GM04503 (cell line): ENCODE measurements around the gene BLOC1S3.

ENCODE experiments used
- DNase-seq: peaks from one replicate; pipeline ENCODE4 v3.0.0-alpha.2; 2012; ENCODE audit warnings: low read depth

BLOC1S3 gene

DNA sequence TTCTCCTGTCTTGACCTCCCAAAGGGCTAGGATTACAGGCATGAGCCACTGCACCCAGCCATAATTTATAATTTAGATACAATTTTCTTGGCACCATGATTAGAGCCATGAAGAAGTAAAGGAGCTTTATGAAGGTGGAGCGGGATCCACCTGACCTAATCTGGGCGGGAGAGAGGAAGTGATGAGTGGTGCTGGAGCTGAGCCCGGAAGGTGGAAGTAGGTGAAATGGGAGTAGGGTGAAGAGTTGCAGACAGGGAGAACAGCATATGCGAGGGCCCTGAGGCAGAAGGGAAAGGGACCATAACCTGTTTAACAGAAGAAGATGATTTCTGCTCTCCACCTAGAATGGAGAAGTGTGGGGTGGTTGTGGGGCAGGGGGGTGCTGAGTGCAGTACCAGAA lies 4.2 kb downstream of the BLOC1S3 start:
- no peak for DNase-seq

DNA sequence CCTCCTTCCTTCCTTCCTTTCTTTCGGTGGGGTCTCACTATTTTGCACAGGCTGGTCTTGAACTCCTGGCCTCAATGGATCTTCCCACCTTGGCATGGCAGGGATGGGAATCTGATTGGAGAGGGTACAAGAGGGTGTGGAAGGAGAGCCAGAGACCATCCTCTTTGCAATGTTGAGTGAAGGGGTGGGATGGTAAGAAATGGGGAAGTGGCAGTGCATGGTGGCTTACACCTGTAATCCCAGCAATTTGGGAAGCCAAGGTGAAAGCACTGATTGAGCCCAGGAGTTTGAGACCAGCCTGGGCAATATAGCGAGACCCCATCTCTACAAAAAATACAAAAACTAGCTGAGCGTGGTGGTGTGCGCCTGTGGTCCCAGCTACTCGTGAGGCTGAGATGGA lies 5.5 kb downstream of the BLOC1S3 start:
- DNase-seq, result no peak

DNA sequence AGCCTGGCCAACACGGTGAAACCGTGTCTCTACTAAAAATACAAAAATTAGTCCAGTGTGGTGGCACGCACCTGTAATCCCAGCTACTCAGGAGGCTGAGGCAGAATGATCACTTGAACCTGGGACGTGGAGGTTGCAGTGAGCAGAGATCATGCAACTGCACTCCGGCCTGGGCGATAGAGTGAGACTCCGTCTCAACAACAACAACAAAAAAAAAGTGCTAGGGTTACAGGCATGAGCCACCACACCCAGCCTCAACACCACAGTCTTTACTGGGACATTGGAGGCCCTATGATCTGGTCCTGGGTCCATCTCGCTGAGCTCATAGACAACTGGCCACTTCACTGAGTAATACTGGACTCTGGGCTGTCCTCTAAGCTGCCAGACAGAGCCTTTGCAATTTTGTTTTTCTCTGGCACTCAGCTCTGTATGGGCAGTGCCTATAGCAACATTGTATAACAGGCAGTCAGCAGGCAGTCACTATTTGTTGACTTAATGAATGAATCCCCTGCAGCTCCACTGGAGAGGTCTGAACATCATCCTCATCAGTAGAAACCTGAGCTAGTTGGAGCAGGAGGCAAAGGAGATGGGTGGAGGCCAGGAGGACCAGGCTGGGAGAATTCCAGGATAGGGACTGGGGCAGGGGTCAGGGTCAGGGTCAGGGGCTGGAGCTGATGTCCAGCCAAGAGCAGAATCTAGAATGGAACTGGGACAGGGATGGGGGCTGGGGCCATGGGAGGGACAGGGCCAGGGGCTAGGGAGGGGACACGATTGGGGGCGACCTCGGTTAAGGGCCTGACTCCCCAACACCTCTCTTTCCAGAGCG lies 8.1 kb downstream of the BLOC1S3 start:
- no peak for DNase-seq

DNA sequence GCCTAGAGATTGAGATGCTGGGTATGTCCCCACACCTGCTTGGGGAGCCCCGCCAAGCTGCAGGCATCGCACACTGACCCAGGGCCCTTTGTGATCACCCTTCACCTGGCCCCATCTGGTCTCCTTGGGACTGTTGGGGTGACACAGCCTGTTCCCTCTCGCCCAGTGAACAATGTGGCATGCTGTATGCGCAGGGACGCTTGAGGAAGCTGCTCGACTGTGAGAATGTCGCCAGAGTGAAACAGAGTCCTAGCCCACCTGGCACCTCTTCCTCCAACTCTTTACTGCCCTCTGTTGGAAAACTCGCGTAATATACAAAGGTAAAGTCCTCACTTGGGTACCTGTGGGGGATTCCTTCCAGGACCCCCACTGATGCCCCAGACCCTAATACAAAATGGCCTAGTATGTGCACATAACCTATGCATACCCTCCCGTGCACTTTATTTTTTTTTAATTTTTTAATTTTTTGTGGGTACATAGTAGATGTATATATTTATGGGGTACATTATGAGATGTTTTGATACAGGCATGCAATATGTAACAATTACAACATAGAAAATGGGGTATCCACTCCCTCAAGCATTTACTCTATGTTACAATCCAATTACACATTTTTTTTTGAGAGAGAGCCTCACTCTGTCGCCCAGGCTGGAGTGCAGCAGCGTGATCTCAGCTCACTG lies 9.0 kb downstream of the BLOC1S3 start:
- no peak for DNase-seq

DNA sequence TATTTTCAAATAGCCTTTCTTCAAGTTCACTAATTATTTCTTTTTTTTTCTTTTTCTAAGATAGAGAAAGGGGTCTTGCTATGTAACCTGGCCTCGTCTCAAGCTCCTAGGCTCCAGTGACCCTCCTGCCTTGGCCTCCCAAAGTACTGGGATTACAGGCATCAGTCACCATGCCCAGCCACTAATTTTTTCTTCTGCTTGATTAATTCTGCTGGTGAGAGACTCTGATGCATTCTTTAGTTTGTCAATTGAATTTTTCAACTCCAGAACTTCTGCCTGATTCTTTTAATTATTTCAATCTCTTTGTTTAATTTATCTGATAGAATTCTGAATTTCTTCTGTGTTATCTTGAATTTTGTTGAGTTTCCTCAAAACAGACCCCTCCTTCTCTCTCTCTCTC lies 11.4 kb downstream of the BLOC1S3 start:
- DNase-seq, result no peak

DNA sequence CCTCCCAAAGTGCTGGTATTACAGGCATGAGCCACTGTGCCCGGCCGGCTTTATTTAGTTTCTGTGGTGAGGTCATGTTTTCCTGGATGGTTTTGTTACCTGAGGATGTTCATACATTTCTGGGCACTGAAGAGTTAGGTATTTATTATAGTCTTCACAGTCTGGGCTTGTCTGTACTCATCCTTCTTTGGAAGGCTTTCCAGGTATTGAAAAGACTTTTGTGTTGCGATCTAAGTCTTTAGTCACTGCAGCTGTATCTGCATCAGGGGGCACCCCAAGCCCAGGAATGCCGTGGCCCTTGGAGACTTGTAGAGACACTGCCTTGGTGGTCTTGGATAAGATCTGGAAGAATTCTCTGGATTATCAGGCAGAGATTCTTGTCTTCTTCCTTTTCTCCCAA lies 12.8 kb downstream of the BLOC1S3 start:
- DNase-seq, result no peak

DNA sequence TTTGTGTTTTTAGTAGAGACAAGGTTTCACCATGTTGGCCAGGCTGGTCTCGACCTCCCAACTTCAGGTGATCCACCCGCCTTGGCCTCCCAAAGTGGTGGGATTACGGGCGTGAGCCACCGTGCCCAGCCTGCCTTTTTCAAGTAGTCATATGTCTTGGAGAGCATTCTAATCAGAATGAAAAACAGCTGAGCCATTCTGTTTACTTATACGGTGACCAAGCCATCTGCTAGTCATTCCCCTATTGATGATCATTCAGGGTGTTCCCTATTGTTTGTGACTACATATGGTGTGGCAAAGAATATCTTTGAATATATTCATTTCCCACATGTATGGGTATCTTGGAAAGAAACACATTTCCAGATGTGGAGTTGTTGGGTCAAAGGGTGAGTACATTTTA lies 17.2 kb downstream of the BLOC1S3 start:
- peak; percentile 45 for DNase-seq

DNA sequence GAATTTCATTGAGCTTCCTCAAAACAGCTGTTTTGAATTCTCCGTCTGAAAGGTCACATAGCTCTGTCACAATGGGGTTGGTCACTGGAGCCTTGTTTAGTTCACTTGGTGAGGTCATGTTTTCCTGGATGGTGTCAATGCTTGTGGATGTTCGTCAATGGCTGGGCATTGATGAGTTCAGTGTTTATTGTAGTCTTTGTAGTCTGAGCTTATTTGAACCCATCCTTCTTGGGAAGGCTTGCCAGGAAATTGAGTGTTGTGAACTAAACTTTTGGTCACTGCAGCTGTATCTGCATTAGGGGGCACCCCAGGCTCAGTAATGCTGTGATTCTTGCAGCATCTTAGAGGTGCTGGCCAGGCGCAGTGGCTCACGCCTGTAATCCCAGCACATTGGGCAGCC lies 22.0 kb downstream of the BLOC1S3 start:
- DNase-seq, result no peak

DNA sequence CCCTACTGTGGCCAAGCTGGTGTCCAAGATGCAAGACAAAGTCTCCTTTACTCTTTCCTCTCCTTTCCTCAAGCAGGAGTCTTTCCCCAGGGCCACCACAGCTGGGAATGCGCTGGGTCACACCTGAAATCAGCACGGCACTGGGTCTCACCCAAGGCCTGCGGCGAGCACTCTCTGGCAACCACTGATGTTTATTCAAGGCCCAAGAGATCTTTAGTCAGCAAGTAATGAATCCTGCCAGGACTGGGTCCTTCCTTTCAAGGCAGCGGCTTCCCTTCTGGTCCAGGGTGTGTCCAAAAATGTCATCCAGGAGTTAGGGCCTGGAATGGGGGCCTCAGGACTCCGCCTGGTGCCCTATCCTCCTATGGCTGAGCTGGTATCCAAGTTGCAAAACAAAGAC lies 24.1 kb downstream of the BLOC1S3 start:
- no peak for DNase-seq

DNA sequence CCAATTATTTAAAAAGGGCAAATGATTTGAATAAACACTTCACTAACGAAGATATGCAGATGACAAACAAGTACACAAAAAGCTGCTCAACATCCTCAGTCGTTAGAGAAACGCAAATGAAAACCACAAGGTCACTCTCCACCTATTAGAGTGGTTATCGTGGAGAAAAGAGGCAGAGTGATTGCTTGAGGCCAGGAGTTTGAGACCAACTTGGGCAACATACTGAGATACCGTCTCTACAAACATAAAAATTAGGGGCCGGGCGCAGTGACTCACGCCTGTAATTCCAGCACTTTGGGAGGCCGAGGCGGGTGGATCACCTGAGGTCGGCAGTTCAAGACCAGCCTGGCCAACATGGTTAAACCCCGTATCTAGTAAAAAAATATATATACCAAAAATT lies 27.2 kb downstream of the BLOC1S3 start:
- no peak for DNase-seq

DNA sequence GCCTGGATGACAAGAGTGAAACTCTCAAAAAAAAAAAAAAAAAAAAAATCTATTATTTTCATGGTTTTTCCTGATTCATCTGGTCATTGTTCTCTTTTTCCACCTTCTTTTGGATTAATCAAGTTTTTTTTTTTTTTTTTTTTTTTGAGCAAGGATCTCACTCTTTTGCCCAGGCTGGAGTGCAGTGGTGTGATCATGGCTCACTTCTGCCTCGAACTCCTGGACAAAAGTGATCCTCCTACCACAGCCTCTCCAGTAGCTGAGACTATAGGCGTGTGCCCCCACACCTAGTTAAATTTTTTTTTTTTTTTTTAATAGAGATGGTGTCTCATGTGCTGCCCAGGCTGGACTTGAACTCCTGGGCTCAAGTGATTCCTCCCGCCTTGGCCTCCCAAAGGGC lies 27.7 kb downstream of the BLOC1S3 start:
- DNase-seq, result no peak

DNA sequence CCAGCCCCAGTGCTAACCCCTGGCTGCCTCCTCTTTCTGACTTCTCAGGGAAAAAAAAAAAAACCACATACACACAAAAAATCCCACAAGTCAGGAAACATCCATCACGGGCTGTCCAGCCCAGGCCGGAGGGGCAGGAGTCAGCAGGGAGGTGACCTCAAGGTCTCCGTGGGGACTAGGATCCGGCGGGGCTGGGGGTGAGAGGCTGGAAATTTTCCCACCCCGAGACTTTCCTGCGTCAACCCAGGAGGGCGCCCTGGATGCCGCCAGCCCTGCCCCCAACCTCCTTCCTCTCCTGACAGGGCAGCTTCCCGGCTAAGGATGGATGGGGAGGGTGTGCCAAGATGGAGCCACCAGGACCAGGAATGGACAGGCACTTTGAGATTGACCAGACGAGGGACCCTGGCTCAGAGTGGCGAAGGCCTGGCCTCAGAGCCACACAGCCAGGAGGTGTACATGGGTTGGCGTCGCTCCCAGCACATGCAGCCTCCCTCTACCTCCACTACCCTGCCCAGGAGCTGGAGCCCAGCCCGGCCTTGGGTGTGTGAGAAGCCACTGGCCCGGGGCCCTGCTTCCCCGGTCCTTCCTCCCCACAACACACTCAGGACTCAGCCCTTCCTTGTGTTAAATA lies 33.3 kb downstream of the BLOC1S3 start:
- DNase-seq, result no peak

DNA sequence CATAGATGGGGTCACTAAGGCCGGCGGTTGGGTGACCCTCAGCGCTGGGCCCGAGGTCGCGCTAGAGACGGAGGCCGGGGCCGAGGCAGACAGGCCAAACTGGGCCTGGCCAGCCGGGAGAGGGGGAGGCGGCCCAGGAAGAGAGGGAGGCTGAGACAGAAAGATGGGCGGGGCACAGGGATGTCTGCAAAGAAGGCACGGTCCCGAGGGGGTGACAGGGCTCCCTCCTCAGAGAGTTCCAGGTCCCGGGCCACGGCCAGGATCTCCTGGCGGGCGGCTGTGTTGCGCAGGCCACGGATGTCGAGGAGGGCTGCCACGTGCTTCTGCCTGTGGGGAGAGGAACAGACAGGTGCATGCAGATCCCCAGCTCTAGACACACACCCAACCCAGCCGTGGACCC lies 34.4 kb downstream of the BLOC1S3 start:
- DNase-seq, result no peak

DNA sequence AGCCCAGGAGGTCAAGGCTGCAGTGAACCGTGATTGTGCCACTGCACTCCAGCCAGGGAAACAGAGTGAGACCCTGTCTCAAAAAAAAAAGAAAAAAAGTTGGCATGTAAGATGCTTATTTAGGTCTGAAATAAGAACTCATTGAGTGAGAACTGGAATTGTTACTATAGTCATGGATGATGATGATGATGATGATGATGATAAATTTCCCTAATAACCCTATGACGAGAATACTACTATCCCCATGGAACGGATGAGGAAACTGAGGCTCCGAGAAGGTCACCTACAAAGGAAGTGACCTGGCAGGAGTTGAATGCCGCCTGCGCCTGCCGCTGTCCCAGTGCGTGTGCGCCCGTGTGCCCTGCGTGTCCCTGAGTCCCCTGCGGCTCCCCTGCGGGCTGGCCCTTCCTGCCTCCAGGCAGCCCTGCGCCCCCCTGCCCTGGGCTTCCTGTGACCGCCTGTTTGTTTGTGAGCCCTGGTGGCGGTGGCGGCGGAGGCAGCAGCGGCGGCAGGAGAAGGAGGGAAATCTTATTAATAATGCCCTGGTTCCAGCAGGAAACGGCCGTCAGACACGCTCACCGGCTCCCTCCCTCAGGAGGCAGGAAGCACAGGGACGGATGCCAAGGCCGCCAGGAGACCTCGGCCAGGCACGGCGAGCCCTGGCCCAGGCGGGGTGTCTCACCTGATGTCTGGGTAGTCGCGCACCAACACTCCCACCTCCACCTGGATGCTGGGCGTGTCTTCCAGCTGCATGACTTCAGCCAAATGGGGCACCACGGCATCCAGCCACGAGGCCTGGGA lies 37.0 kb downstream of the BLOC1S3 start:
- no peak for DNase-seq

DNA sequence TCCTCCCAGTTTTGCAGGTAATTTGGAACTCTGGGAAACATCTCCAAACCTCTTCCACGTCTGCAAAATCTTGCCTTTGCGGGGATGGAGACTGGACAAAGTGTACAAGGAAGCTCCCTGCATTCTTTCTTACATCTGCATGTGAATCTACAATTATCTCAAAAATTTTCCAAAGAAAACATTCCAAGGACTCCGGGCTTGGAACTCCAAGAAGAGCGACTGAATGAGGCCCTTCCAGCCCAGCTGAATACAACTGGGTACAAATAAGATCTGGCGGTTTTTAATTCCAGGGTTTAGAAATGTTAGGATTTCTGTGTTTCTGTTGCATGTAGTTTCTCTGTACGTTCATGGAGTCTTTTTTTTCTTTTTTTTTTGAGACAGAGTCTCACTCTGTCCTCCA lies 38.1 kb downstream of the BLOC1S3 start:
- no peak for DNase-seq

DNA sequence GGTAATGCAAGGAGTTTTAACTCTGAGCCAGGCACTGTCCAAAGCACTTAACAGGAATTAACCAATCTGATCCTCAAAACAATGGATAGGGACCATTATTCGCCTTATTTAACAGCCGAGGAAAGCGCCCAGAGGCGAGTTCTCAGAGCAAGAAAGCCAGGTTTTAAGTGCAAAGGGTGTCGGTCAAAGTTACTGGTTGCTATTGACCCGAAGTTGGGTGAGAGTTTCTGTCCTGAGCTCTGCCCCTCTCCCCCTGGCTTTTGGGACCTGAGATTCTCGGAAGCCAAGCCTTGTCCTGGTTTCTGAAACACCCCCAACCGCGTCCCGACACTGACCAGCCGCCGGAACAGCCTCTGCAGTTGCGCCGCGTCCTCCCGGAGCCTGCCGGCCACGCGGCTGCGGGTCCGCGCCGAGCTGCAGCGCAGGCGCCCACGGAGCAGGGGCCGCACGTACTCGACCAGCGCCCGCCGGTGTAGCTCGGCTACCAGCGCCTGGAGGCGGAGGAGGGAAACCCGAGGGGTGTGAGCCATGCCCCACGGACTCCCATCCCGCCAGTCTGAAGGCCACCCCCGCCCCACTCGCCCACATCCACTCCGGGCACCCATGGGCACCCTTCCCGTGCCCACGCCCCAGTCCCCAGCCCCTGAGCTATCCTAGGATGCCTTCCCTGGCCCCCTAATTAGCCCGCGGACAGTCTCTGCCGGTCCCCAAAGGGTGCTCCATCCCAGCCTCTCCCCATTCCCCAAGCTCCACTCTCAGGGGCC lies 38.8 kb downstream of the BLOC1S3 start:
- DNase-seq, result no peak

DNA sequence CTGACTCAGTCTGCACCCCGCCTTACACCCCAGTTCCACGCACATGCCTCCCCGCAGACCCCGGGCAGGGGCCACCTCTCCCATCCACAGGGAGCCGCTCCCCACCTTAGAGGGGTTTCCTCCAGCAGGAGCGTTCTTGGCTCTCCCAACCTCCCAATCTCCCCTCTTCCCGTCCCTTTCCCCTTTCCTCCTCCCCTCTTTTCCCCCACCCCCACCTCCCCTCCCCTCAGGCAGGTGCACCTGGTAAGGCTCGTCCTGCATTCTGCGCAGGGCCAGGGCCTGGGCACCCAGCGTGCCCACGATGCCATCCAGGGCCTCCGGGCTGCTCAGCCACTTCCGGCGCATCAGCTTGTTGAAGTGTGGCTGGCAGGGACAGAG lies 39.4 kb downstream of the BLOC1S3 start:
- no peak for DNase-seq

DNA sequence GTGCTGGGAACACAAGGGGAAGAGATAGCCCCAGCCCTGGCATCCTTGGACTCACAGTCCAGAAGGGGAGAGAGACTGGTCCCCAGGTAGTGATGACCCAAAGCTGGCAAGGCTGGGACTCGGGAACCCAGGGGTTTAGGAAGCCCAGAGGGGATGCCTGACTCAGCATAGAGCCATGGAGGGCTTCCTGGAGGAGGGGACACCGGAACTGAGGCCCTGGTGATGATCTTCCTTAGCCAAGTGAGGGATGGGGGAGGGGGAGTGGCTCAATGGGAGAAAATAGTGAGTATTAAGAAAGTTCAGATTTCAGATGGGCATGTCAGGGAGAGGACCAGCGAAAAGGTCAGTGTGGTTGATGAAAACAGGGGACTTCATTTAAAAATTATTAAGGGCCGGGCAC lies 39.8 kb downstream of the BLOC1S3 start:
- DNase-seq, result no peak

DNA sequence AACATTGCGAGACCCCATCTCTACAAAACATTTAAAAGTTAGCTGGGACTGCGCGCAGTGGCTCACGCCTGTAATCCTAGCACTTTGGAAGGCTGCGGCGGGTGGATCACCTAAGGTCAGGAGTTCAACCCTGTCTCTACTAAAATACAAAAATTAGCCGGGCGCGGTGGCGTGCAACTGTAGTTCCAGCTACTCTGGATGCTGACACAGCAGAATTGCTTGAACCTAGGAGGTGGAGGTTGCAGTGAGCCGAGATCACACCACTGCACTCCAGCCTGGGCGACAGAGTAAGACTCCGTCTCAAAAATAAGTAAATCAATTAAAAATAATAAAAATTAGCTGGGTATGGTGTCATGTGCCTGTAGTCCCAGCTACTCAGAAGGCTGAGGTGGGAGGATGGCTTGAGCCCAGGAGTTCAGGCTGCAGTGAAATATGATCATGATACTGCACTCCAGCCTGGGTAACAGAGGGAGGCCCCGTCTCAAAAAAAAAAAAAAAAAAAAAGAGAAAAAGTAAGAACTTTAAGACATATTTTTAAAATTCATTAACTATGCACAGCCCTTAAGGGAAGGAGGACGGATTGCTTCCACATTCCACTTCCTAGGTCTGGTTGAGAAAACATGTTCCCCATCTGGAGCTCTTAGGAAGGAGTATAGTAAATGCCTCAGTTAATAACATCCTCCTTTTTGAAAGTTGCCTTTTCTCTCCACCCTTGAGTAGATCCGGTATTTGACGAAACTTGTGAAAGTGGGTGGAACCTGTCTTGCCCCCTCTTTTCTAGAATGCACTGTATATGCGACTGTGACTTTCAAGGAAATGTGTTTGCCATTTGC lies 40.5 kb downstream of the BLOC1S3 start:
- no peak for DNase-seq

DNA sequence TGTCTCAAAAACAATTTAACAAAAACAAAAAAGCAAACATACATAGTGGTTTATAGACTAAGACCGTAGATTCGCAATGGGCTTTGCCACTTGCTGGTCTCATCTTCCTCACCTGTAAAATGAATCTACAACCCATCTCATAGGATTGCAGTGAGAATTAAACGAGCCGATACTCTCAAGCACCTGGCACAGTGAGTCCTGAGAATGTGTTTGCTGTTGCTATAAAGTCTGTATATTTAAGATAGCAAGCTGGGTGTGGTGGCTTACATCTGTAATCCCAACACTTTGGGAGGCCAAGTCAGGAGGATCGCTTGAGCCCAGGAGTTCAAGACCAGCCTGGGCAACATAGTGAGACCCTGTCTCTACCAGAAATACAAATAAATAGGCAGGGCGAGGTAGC lies 44.1 kb downstream of the BLOC1S3 start:
- no peak for DNase-seq

DNA sequence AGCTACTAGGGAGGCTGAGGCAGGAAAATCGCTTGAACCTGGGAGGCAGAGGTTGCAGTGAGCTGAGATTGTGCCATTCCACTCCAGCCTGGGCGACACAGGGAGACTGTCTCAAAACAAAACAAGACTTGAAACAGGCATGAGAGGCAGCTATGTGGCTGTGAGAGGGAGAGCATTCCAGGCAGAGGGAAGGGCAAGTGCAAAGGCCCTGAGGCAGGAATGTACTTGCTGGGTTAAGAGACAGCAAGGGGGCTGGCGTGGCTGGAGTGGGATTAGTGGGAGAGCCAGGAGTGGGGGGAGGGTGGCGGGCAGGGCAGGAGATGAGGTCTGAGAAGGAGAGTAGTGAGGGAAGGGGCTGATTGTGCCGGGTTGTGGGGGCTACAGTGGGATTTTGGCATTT lies 45.3 kb downstream of the BLOC1S3 start:
- DNase-seq, result no peak
